ENCODE results near the gene GOLT1A.
"Not testable (repeated sequence)": the region's sequence is repeated elsewhere in the genome, so short reads cannot be mapped to it uniquely, and the experiment has no call there.

The GOLT1A gene

DNA sequence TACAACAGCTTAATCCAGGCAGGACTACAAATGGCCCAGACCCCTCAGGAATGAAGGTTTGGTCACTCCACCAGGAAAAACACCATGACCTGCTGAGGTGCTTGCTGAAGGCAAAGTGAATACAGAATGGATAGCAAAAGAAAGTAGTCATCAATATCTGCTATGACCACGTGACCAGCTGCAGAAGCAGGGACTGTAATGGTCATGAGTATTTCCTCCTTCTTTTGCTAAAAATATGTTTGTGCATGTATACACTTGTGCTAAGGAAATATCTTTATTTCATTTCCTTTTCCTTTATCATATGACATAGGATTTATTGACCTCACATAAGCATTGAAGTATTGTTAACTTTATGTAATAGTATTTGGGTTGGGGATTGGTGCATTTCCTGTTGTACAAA lies 26.4 kb upstream of the GOLT1A start:
- DNase-seq (ENCODE audit: extremely low spot score), result no peak
- TF ChIP-seq, protein P1, sequence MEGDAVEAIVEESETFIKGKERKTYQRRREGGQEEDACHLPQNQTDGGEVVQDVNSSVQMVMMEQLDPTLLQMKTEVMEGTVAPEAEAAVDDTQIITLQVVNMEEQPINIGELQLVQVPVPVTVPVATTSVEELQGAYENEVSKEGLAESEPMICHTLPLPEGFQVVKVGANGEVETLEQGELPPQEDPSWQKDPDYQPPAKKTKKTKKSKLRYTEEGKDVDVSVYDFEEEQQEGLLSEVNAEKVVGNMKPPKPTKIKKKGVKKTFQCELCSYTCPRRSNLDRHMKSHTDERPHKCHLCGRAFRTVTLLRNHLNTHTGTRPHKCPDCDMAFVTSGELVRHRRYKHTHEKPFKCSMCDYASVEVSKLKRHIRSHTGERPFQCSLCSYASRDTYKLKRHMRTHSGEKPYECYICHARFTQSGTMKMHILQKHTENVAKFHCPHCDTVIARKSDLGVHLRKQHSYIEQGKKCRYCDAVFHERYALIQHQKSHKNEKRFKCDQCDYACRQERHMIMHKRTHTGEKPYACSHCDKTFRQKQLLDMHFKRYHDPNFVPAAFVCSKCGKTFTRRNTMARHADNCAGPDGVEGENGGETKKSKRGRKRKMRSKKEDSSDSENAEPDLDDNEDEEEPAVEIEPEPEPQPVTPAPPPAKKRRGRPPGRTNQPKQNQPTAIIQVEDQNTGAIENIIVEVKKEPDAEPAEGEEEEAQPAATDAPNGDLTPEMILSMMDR (IDR thresholded peaks at IDR 0.05; ENCODE audit: control extremely low read depth, extremely low read depth, low read depth, missing control alignments), result no peak
- ChIA-PET CTCF (no interaction called here), POLR2A (no interaction called here)

DNA sequence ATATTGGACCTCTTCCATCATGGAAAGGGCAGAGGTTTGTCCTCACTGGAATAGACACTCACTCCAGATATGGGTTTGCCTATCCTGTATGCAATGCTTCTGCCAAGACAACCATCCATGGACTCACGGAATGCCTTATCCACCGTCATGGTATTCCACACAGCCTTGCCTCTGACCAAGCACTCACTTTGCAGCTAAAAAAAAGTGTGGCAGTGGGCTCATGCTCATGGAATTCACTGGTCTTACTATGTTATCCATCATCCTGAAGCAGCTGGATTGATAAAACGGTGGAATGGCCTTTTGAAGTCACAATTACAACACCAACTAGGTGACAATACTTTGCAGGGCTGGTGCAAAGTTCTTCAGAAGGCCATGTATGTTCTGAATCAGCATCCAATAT lies 25.6 kb upstream of the GOLT1A start:
- POLR2A ChIA-PET; DNase-seq (ENCODE audit: extremely low spot score); CTCF ChIA-PET: not testable (repeated sequence)

DNA sequence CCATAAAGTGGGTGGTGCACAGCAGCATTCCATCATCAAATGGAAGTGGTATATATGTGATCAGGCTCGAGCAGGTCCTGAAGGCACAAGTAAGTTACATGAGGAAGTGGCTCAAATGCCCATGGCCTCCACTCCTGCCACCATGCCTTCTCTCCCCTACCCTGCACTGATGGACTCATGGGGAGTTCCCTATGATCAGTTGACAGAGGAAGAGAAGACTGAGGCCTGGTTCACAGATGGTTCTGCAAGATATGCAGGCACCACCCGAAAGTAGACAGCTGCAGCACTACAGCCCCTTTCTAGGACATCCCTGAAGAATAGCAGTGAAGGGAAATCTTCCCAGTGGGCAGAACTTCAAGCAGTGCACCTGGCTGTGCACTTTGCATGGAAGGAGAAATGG lies 24.7 kb upstream of the GOLT1A start:
- DNase-seq (ENCODE audit: extremely low spot score); POLR2A ChIA-PET; CTCF ChIA-PET: not testable (repeated sequence)

DNA sequence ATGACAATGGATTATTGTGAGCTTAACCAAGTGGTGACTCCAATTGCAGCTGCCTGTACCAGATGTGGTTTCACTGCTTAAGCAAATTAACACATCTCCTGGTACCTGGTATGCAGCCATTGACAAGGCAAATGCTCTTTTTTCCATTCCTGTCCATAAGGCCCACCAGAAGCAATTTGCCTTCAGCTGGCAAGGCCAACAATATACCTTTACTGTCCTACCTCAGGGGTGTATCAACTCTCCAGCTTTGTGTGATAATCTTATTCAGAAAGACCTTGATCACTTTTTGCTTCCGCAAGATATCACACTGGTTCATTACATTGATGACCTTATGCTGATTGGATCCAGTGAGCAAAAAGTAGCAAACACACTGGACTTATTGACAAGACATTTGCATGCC lies 23.7 kb upstream of the GOLT1A start:
- DNase-seq (ENCODE audit: extremely low spot score); POLR2A ChIA-PET: not testable (repeated sequence)
- CTCF ChIA-PET, result interaction anchor here (0.7 to 1.6 kb wide), 3 partner anchors 17 to 126 kb away, joined by 3 to 4 read pairs (median 3); no protein-coding TSS in a partner anchor

DNA sequence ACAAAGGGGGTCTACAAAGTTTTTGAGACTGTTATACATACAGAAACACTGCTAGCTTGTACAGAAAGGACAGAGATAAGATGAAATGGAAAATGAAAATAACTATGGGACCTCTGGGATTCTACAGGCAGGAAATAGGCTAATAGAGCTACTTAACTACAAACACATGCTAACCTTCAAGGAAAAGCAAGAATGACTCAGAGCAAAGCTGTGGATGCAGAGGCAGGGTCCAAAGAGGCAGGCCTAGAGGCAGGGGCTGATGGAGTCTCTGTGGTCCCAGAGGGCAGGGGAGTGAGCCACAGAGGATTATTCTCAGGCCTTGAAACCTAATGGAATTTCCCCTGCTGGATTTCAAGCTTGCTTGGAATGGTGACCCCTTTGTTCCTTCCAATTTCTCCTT lies 18.7 kb upstream of the GOLT1A start:
- TF ChIP-seq, protein P1 (IDR thresholded peaks at IDR 0.05; ENCODE audit: control extremely low read depth, extremely low read depth, low read depth, missing control alignments), result no peak
- POLR2A ChIA-PET, result no interaction called here
- CTCF ChIA-PET, result interaction anchor here (1.0 kb wide), 1 partner anchor 26 kb away, joined by 3 read pairs; no protein-coding TSS in a partner anchor
- no peak for DNase-seq (ENCODE audit: extremely low spot score)

DNA sequence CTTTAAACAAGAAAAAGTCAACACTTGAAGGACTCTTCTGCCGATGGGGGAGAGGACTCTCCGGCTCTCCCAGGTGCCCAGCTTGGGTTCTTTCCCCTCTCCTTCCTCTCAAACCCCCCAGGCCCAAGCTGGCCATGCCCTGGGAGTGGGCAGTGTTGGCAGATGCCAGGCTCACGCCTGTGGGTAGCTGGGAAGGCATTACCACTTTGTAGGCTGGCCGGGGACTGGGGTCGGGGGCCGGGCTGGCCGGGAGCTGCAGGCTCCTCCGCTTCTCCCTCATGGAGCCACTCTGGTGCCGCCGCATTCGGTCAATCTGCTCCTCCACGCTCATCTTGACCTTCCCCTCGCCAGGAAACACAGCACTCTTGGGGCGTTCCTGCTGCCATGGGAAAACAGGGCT lies 16.4 kb upstream of the GOLT1A start:
- CTCF ChIA-PET, result interaction anchor here (1.1 to 2.0 kb wide), 4 partner anchors 16 to 37 kb away, joined by 3 to 9 read pairs (median 3); no protein-coding TSS in a partner anchor
- DNase-seq (ENCODE audit: extremely low spot score), result no peak
- TF ChIP-seq, protein P1 (IDR thresholded peaks at IDR 0.05; ENCODE audit: control extremely low read depth, extremely low read depth, low read depth, missing control alignments), result no peak
- POLR2A ChIA-PET, result no interaction called here

DNA sequence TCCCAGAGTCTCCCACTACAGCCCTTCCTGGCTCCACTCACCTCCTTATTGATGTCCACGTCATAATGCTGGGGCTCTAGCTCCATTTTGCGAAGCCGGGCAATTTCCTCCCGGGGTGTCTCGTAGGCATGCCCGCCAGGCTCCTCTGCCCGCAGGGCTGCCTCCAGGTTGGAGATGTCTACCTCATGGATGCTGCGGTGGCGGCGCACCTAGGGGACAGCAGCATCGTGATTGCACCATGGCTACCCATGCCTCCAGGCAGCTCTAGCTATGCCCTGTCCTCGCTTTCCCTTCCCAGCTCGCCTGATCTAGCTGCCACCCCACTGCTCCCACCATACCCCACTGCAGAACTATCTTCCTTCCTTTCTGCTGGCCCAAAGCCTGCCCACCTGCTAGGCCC lies 15.1 kb upstream of the GOLT1A start:
- ChIA-PET CTCF (interaction anchor here (0.8 to 2.0 kb wide), 5 partner anchors 12 to 100 kb away, joined by 3 to 9 read pairs (median 4); no protein-coding TSS in a partner anchor), POLR2A (no interaction called here)
- TF ChIP-seq, protein P1 (IDR thresholded peaks at IDR 0.05; ENCODE audit: control extremely low read depth, extremely low read depth, low read depth, missing control alignments), result no peak

DNA sequence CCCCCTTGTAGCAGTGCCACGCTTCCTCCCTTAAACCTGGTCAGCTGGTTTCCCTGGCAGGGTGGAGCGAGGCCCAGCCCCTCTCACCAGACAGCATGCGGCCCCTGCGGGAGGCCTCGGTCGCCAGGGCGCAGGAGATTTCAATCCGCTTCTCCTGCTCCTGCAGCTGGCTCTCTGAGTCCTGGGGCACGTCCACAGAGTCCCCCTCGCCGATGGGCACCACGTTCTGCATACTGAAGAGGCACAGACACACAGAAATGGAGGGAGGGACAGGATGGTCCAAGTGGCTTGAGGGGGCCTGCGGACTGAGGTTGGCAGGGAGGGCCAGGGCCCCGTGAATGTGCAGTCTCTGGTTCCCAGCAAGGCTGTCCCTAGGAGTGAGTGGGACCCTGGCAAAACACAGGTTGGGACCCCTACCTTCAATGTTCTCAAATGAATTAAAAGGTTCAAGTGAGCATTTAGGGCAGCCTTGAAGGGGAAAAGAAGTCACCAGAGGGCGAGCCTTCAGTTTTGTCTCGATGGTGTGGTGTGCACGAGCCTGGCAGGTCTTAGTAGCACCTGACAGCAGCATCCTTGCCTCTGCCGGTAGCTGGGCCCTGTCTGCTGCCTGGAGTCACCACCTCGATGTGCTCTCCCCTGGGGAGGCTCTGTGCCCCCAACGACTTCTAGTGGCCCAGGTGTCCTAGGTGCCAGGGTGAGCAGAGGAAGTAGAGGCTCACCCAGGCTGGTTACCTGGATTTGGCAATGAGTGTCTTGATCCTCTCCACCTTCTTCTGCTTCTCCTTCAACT lies 14.4 kb upstream of the GOLT1A start:
- TF ChIP-seq, protein P1 (IDR thresholded peaks at IDR 0.05; ENCODE audit: control extremely low read depth, extremely low read depth, low read depth, missing control alignments), result no peak
- POLR2A ChIA-PET, result no interaction called here
- CTCF ChIA-PET, result interaction anchor here (1.1 to 2.0 kb wide), 3 partner anchors 21 to 100 kb away, joined by 4 to 9 read pairs (median 4); no protein-coding TSS in a partner anchor
- no peak for DNase-seq (ENCODE audit: extremely low spot score)

More for the DNA sequence above, 15.1 kb upstream of the GOLT1A start:
- no peak for DNase-seq (ENCODE audit: extremely low spot score)
